Colonic mucosa (tissue), 4 donors: ENCODE measurements around the gene ANKS1B. TPM values are rescaled to one million over a fixed set of nuclear protein-coding genes. Genes with fewer than 3 reads are reported as not detected.

ENCODE experiments used
- DNase-seq: peaks from one replicate; pipeline ENCODE4 v3.0.0-alpha.2; 2020
- H3K27ac ChIP-seq: fragments of 200-600 bp; one replicate; pipeline ENCODE4 v1.8.0; 2021
- H3K27me3 ChIP-seq: fragments of 200-600 bp; one replicate; pipeline ENCODE4 v1.8.0; 2021
- H3K36me3 ChIP-seq: fragments of 200-600 bp; one replicate; pipeline ENCODE4 v1.8.0; 2021
- H3K4me1 ChIP-seq: fragments of 200-600 bp; one replicate; pipeline ENCODE4 v1.8.0; 2021; ENCODE audit warnings: mild to moderate bottlenecking
- H3K4me3 ChIP-seq: fragments of 200-600 bp; one replicate; pipeline ENCODE4 v1.8.0; 2021
- H3K9ac ChIP-seq, 2 donors: one replicate each; pipeline ENCODE4 v1.7.0; 2013; ENCODE audit warnings: control low read depth in 2 of 2, low read depth in 2 of 2, low read length in 2 of 2
- H3K9me3 ChIP-seq: fragments of 200-600 bp; one replicate; pipeline ENCODE4 v1.8.0; 2021
- intact Hi-C: fragments of 100-400 bp; cut with DNase I; formaldehyde crosslinking; loops from one replicate; pipeline ENCODE4 v1.14.1; 2022
- total RNA-seq, 2 donors: library from RNA; stranded (reverse); fragmentation: NEBNext Ultra II Directional in 1 of 2; extraction: Animal tissue kit (Norgen Biotek cat#: 25700) in 1 of 2; gene quantifications; one replicate each; pipeline ENCODE4 v1.2.1, GENCODE V29; 2021
- TF ChIP-seq, protein P1 (sequence below): fragments of 200-600 bp; IDR thresholded peaks from one replicate; pipeline ENCODE4 v1.8.0; 2022; ENCODE audit warnings: antibody characterized with exemption, mild to moderate bottlenecking
- donor health status: healthy.
- donor health status: DM: no; HTN: no; CAD: no.
- donor health status: DM: no; HTN: no; CAD: no.

The ANKS1B gene
- total RNA-seq, 2 donors from 2014 or later: 1.7 to 3.3 TPM

GRCh38 chr12:99059824-99060511, 924.8 kb downstream of the ANKS1B start:
- TF ChIP-seq, protein P1, sequence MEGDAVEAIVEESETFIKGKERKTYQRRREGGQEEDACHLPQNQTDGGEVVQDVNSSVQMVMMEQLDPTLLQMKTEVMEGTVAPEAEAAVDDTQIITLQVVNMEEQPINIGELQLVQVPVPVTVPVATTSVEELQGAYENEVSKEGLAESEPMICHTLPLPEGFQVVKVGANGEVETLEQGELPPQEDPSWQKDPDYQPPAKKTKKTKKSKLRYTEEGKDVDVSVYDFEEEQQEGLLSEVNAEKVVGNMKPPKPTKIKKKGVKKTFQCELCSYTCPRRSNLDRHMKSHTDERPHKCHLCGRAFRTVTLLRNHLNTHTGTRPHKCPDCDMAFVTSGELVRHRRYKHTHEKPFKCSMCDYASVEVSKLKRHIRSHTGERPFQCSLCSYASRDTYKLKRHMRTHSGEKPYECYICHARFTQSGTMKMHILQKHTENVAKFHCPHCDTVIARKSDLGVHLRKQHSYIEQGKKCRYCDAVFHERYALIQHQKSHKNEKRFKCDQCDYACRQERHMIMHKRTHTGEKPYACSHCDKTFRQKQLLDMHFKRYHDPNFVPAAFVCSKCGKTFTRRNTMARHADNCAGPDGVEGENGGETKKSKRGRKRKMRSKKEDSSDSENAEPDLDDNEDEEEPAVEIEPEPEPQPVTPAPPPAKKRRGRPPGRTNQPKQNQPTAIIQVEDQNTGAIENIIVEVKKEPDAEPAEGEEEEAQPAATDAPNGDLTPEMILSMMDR: no peak
- no peak for DNase-seq
- Histone ChIP-seq H3K27me3 (no peaks in the 10 kb centered on the region), H3K4me3 (no peak overlapping the region), H3K9ac (no peak overlapping the region), H3K36me3 (no peaks in the 10 kb centered on the region), H3K9me3 (no peaks in the 10 kb centered on the region), H3K27ac (no peak overlapping the region), H3K4me1 (no peaks in the 10 kb centered on the region)
- intact Hi-C loops: no loop called here

DNA sequence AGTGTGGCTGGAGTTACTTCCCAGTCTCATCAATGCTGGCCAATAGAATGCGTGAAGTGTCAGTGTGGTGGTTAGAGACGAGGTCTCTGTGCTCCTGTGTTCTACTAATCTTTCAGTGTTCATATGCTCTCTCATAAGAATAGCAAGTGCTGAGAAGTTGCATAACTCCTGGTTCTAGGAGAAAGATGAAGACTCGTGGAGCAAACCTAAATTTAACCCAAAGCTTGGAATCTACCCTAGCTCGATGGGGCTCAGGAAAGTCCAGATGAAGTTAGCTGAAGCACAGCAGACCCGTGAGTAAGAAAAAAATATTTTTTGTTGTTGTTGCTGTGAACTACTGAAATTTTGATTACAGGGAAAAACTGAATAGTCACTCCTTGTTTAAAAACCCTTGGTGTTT, 927.1 kb downstream of the ANKS1B start:
- Histone ChIP-seq H3K4me1 (no peaks in the 10 kb centered on the region), H3K4me3 (no peak overlapping the region), H3K9ac (no peak overlapping the region), H3K9me3 (no peaks in the 10 kb centered on the region), H3K27me3 (no peaks in the 10 kb centered on the region), H3K36me3 (no peaks in the 10 kb centered on the region), H3K27ac (no peak overlapping the region)
- TF ChIP-seq, protein P1: no peak
- DNase-seq: no peak
- intact Hi-C loops: no loop called here

GRCh38 chr12:99056186-99056585, 928.5 kb downstream of the ANKS1B start:
- no peaks in the 10 kb centered on the region for H3K36me3 ChIP-seq
- no peaks in the 10 kb centered on the region for H3K27me3 ChIP-seq
- H3K4me3 ChIP-seq: no peak overlapping the region
- H3K9me3 ChIP-seq: no peaks in the 10 kb centered on the region
- TF ChIP-seq, protein P1: no peak
- H3K4me1 ChIP-seq: no peaks in the 10 kb centered on the region
- no peak overlapping the region for H3K9ac ChIP-seq
- no peak overlapping the region for H3K27ac ChIP-seq
- intact Hi-C loops: no loop called here
- no peak for DNase-seq

GRCh38 chr12:99055299-99055698, 929.4 kb downstream of the ANKS1B start:
- no peaks in the 10 kb centered on the region for H3K36me3 ChIP-seq
- no peak overlapping the region for H3K27ac ChIP-seq
- DNase-seq: no peak
- H3K4me3 ChIP-seq: no peak overlapping the region
- TF ChIP-seq, protein P1: no peak
- intact Hi-C loops: no loop called here
- no peaks in the 10 kb centered on the region for H3K4me1 ChIP-seq
- no peak overlapping the region for H3K9ac ChIP-seq
- H3K27me3 ChIP-seq: no peaks in the 10 kb centered on the region
- H3K9me3 ChIP-seq: no peaks in the 10 kb centered on the region

- intact Hi-C loops: no loop called here
- DNase-seq: no peak
- TF ChIP-seq, protein P1: no peak
Observed at GRCh38 chr12:99054601-99055128, 930.1 kb downstream of the ANKS1B start.

More at GRCh38 chr12:99054601-99055128, 930.1 kb downstream of the ANKS1B start:
- no peaks in the 10 kb centered on the region for H3K4me1 ChIP-seq
- no peaks in the 10 kb centered on the region for H3K9me3 ChIP-seq
- no peak overlapping the region for H3K4me3 ChIP-seq
- H3K36me3 ChIP-seq: no peaks in the 10 kb centered on the region
- H3K27me3 ChIP-seq: no peaks in the 10 kb centered on the region
- H3K9ac ChIP-seq: no peak overlapping the region
- no peak overlapping the region for H3K27ac ChIP-seq
